ENCODE measurements around the gene MAN2A1.

DNA sequence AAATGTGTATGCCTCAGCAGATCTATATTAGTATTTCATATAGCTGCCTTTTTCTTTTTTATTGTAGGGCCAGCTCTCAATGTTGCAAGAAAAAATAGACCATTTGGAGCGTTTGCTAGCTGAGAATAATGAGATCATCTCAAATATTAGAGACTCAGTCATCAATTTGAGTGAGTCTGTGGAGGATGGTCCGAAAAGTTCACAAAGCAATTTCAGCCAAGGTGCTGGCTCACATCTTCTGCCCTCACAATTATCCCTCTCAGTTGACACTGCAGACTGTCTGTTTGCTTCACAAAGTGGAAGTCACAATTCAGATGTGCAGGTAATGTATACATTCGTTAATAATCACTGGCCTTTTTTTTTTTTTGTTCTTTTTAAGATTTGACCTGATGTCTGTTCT, 23.7 kb downstream of the MAN2A1 start:
- TF ChIP-seq EZH2 (optimal IDR thresholded peaks at IDR 0.05; ENCODE audit: low read depth, low read length): no peak
- TF ChIP-seq, protein P1, sequence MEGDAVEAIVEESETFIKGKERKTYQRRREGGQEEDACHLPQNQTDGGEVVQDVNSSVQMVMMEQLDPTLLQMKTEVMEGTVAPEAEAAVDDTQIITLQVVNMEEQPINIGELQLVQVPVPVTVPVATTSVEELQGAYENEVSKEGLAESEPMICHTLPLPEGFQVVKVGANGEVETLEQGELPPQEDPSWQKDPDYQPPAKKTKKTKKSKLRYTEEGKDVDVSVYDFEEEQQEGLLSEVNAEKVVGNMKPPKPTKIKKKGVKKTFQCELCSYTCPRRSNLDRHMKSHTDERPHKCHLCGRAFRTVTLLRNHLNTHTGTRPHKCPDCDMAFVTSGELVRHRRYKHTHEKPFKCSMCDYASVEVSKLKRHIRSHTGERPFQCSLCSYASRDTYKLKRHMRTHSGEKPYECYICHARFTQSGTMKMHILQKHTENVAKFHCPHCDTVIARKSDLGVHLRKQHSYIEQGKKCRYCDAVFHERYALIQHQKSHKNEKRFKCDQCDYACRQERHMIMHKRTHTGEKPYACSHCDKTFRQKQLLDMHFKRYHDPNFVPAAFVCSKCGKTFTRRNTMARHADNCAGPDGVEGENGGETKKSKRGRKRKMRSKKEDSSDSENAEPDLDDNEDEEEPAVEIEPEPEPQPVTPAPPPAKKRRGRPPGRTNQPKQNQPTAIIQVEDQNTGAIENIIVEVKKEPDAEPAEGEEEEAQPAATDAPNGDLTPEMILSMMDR (IDR thresholded peaks at IDR 0.05; ENCODE audit: low read length): no peak
- TF ChIP-seq EZH2phosphoT487 (IDR thresholded peaks at IDR 0.05; ENCODE audit: low read length): no peak

Measured in MM.1S (cell line).